HepG2 (cell line): Measurements from ENCODE around the gene MYL9. TPM values are rescaled to one million over a fixed set of nuclear protein-coding genes. Genes with fewer than 3 reads are reported as not detected.

ENCODE experiments used
- GLI4 ChIP-seq: sonication (generic); formaldehyde crosslinking; IDR thresholded peaks from 2 replicates; pipeline ENCODE4 v1.5.1; 2020; ENCODE audit warnings: missing genetic modification reagents, mild to moderate bottlenecking, moderate library complexity, borderline replicate concordance
- GZF1 ChIP-seq: sonication (generic); formaldehyde crosslinking; IDR thresholded peaks from 2 replicates; pipeline ENCODE4 v1.5.1; 2020; ENCODE audit warnings: mild to moderate bottlenecking, missing genetic modification reagents
- IKZF1 ChIP-seq: fragments of 450-650 bp; IDR thresholded peaks from 2 replicates; pipeline ENCODE4 v1.7.1; 2016
- MBD4 ChIP-seq: IDR thresholded peaks from 2 replicates; pipeline ENCODE4 v1.6.1; 2012; ENCODE audit warnings: low read length, inconsistent platforms, borderline replicate concordance
- MIXL1 ChIP-seq: IDR thresholded peaks from 2 replicates; pipeline ENCODE4 v1.6.1; 2016
- MLX ChIP-seq: IDR thresholded peaks from 2 replicates; pipeline ENCODE4 v1.6.1; 2016
- MYPOP ChIP-seq: sonication (generic); formaldehyde crosslinking; IDR thresholded peaks from 2 replicates; pipeline ENCODE4 v1.8.1; 2023; ENCODE audit warnings: mild to moderate bottlenecking, moderate library complexity, missing genetic modification reagents
- POLR2AphosphoS5 ChIP-seq: IDR thresholded peaks from 2 replicates; pipeline ENCODE4 v1.6.1; 2012; ENCODE audit warnings: low read depth, low read length
- RAD21 ChIP-seq: fragments of 450-650 bp; formaldehyde crosslinking; IDR thresholded peaks from 2 replicates; pipeline ENCODE4 v1.5.0; 2020; ENCODE audit warnings: mild to moderate bottlenecking
- TMF1 ChIP-seq: sonication (generic); formaldehyde crosslinking; IDR thresholded peaks from 2 replicates; pipeline ENCODE4 v1.8.1; 2022; ENCODE audit warnings: low read depth, missing genetic modification reagents
- WIZ ChIP-seq: sonication (generic); formaldehyde crosslinking; IDR thresholded peaks from 2 replicates; pipeline ENCODE4 v1.5.1; 2020; ENCODE audit warnings: mild to moderate bottlenecking, missing genetic modification reagents
- XRCC5 ChIP-seq: fragments of 200-400 bp; formaldehyde crosslinking; optimal IDR thresholded peaks from 2 replicates; pipeline ENCODE3; 2017; ENCODE audit warnings: mild to moderate bottlenecking, low read length
- YEATS4 ChIP-seq: sonication (generic); formaldehyde crosslinking; IDR thresholded peaks from 2 replicates; pipeline ENCODE4 v1.4.0; 2020; ENCODE audit warnings: missing genetic modification reagents, borderline replicate concordance
- ZEB1 ChIP-seq: IDR thresholded peaks from 2 replicates; pipeline ENCODE4 v1.6.1; 2012; ENCODE audit warnings: mild to moderate bottlenecking, low read depth, inconsistent platforms; ENCODE audit not compliant: insufficient replicate concordance
- ZNF282 ChIP-seq: fragments of 450-650 bp; IDR thresholded peaks from 2 replicates; pipeline ENCODE4 v1.6.1; 2018; ENCODE audit not compliant: partially characterized antibody
- ZNF563 ChIP-seq: sonication (generic); formaldehyde crosslinking; IDR thresholded peaks from 2 replicates; pipeline ENCODE4 v1.8.0; 2022; ENCODE audit warnings: mild to moderate bottlenecking, moderate library complexity, missing genetic modification reagents
- ZNF629 ChIP-seq: sonication (generic); formaldehyde crosslinking; conservative IDR thresholded peaks from 2 replicates; pipeline ENCODE4 v1.5.0; 2020; ENCODE audit warnings: missing genetic modification reagents
- polyA plus RNA-seq, 8 experiments: library from polyadenylated mRNA; depleted of rRNA in 3 of 8; stranded (reverse) in 7 of 8; unstranded in 1 of 8; fragments of >200 nt; fragmentation: Illumina TruSeq in 4 of 8; extraction: Trizol in 4 of 8; gene quantifications; 2 replicates each; pipeline versions ENCODE4 v1.2.1 to v1.2.3, GENCODE V29; 2011 to 2016; ENCODE audit warnings: low read depth in 4 of 8, missing spikeins in 1 of 8, mixed read lengths in 1 of 8; ENCODE audit not compliant: insufficient read depth in 1 of 8
- total RNA-seq, 5 experiments: library from RNA; depleted of rRNA; stranded (reverse); fragments of >200 nt; fragmentation: Illumina TruSeq; extraction: Trizol; gene quantifications; 2 replicates each; pipeline ENCODE4 v1.2.3, GENCODE V29; 2016; ENCODE audit warnings: low read depth in 1 of 5
- TF ChIP-seq, protein P1 (sequence below): sonication (generic); formaldehyde crosslinking; IDR thresholded peaks from 2 replicates; pipeline ENCODE4 v1.5.0; 2020; ENCODE audit warnings: mild to moderate bottlenecking, missing genetic modification reagents, borderline replicate concordance
- TF ChIP-seq, protein P2 (sequence below): sonication (generic); formaldehyde crosslinking; IDR thresholded peaks from 2 replicates; pipeline ENCODE4 v1.9.0; 2022; ENCODE audit warnings: missing genetic modification reagents, mild to moderate bottlenecking, borderline replicate concordance
- TF ChIP-seq, protein P3 (sequence below), 2 experiments: sonication (generic) in 1 of 2; formaldehyde crosslinking in 1 of 2; IDR thresholded peaks; 2 replicates each; pipeline versions ENCODE4 v1.5.1 to v1.6.1; 2011 to 2020; ENCODE audit warnings: borderline replicate concordance in 1 of 2, low read depth in 1 of 2, low read length in 1 of 2, mild to moderate bottlenecking in 1 of 2, missing genetic modification reagents in 1 of 2, moderate library complexity in 1 of 2
- TF ChIP-seq, protein P4 (sequence below): sonication (generic); formaldehyde crosslinking; IDR thresholded peaks from 2 replicates; pipeline ENCODE4 v1.4.0; 2020; ENCODE audit warnings: missing genetic modification reagents, mild to moderate bottlenecking, borderline replicate concordance

Gene MYL9
- total and polyA plus RNA-seq, 2 of the 13 experiments (the other 11 are each of a cell fraction or from before 2014, with no cell fraction given): 0.87 to 2.2 TPM

DNA sequence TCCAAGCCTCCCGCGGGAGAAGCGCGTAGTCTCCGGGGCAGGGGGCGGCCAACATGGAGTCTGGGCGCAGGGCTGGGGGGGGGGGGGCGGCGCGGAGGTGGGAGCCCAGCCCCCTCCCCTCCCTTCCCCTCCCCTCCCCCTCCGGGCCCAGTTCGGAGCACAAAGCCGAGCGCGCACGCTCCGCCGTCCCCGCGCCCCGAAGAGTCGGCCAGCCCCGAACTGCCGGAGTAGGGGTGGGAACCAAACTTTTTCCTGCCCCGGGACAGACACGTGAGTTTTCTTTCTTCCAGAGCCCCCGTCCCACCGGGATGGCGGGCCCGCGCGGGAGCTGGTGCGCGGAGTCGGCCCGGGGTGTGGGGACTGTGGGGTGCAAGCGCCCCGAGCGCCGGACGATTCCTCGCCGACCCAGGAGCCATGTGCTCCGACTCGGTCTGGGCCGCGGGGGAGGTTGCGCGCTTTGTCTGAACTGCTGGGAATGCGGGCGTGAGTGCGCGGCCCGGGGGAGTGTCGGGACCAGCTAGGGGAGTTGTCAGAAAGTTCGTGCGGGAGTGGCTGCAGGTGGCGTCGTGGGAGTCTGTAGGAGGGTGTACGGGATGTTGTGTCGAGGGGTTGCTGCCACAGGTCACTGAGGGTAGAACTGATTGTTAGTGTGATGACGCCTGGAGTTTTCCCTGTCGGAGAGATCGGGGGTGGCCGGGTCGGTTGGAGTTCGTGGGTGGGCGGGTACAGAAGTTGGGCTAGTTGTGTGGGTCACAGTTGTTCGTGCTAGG, 33.2 kb downstream of the MYL9 start (continued):
- peak; percentile 48 for TF ChIP-seq POLR2AphosphoS5
- peak; percentile 47 for TF ChIP-seq XRCC5
- TF ChIP-seq RAD21 (CRISPR knock-in tag): peak; percentile 45; the same call in 1 of the 2 replicates
- TF ChIP-seq ZNF282: no peak
- TF ChIP-seq MLX: no peak; the same call in 1 of the 2 replicates
- no peak for TF ChIP-seq MYPOP (CRISPR knock-in tag)
- TF ChIP-seq WIZ (CRISPR knock-in tag): no peak
- TF ChIP-seq, protein P1, sequence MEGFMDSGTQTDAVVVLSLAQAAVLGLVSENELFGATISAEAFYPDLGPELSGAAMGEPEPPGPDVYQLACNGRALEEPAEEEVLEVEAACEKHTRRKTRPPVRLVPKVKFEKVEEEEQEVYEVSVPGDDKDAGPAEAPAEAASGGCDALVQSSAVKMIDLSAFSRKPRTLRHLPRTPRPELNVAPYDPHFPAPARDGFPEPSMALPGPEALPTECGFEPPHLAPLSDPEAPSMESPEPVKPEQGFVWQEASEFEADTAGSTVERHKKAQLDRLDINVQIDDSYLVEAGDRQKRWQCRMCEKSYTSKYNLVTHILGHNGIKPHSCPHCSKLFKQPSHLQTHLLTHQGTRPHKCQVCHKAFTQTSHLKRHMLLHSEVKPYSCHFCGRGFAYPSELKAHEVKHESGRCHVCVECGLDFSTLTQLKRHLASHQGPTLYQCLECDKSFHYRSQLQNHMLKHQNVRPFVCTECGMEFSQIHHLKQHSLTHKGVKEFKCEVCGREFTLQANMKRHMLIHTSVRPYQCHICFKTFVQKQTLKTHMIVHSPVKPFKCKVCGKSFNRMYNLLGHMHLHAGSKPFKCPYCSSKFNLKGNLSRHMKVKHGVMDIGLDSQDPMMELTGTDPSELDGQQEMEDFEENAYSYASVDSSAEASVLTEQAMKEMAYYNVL (CRISPR knock-in tag): peak; percentile 93
- no peak; the same call in 1 of the 2 replicates for TF ChIP-seq GZF1 (CRISPR knock-in tag)
- TF ChIP-seq, protein P2, sequence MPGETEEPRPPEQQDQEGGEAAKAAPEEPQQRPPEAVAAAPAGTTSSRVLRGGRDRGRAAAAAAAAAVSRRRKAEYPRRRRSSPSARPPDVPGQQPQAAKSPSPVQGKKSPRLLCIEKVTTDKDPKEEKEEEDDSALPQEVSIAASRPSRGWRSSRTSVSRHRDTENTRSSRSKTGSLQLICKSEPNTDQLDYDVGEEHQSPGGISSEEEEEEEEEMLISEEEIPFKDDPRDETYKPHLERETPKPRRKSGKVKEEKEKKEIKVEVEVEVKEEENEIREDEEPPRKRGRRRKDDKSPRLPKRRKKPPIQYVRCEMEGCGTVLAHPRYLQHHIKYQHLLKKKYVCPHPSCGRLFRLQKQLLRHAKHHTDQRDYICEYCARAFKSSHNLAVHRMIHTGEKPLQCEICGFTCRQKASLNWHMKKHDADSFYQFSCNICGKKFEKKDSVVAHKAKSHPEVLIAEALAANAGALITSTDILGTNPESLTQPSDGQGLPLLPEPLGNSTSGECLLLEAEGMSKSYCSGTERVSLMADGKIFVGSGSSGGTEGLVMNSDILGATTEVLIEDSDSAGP (CRISPR knock-in tag): peak; percentile 51
- no peak for TF ChIP-seq MBD4
- TF ChIP-seq ZEB1: no peak
- TF ChIP-seq MIXL1 (CRISPR knock-in tag): no peak
- no peak for TF ChIP-seq ZNF563 (CRISPR knock-in tag)
- no peak for TF ChIP-seq IKZF1
- TF ChIP-seq, protein P3, sequence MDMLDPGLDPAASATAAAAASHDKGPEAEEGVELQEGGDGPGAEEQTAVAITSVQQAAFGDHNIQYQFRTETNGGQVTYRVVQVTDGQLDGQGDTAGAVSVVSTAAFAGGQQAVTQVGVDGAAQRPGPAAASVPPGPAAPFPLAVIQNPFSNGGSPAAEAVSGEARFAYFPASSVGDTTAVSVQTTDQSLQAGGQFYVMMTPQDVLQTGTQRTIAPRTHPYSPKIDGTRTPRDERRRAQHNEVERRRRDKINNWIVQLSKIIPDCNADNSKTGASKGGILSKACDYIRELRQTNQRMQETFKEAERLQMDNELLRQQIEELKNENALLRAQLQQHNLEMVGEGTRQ (IDR thresholded peaks at IDR 0.05; ENCODE audit: low read depth, low read length): no peak
- TF ChIP-seq, protein P3 (CRISPR knock-in tag; IDR thresholded peaks at IDR 0.05; ENCODE audit: borderline replicate concordance): no peak
- TF ChIP-seq GLI4 (CRISPR knock-in tag): peak; percentile 82; the same call in 1 of the 2 replicates
- TF ChIP-seq TMF1: no peak
- peak; percentile 67; the same call in 1 of the 2 replicates for TF ChIP-seq YEATS4
- TF ChIP-seq, protein P4, sequence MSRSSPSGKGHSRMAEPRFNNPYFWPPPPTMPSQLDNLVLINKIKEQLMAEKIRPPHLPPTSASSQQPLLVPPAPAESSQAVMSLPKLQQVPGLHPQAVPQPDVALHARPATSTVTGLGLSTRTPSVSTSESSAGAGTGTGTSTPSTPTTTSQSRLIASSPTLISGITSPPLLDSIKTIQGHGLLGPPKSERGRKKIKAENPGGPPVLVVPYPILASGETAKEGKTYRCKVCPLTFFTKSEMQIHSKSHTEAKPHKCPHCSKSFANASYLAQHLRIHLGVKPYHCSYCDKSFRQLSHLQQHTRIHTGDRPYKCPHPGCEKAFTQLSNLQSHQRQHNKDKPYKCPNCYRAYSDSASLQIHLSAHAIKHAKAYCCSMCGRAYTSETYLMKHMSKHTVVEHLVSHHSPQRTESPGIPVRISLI (CRISPR knock-in tag): peak; percentile 64; the same call in 1 of the 2 replicates
- no peak for TF ChIP-seq ZNF629 (CRISPR knock-in tag)
